HG03095 (cell line): Measurements from ENCODE around the gene FAM53B.

ENCODE experiments used
- ATAC-seq: cut with Tn5 transposase; IDR thresholded peaks from one replicate; pipeline ENCODE4 v1.9.1; 2021; ENCODE audit warnings: moderate library complexity; ENCODE audit not compliant: unreplicated experiment

FAM53B gene

GRCh38 chr10:124602646-124603365 is 141.4 kb downstream of the FAM53B start:
- ATAC-seq: no peak

GRCh38 chr10:124602121-124602561 is 142.0 kb downstream of the FAM53B start:
- ATAC-seq: no peak

- ATAC-seq: no peak
Measured at GRCh38 chr10:124601431-124602120, 142.6 kb downstream of the FAM53B start.

- no peak for ATAC-seq
Measured at GRCh38 chr10:124601016-124601415, 143.2 kb downstream of the FAM53B start.

GRCh38 chr10:124600051-124600880 is 143.9 kb downstream of the FAM53B start:
- no peak for ATAC-seq

GRCh38 chr10:124599588-124600050 is 144.6 kb downstream of the FAM53B start:
- no peak for ATAC-seq

- no peak for ATAC-seq
Measured at GRCh38 chr10:124598773-124599587, 145.2 kb downstream of the FAM53B start.

GRCh38 chr10:124598196-124598595 is 146.0 kb downstream of the FAM53B start:
- ATAC-seq: no peak

- no peak for ATAC-seq
Measured at GRCh38 chr10:124597846-124598165, 146.4 kb downstream of the FAM53B start.

GRCh38 chr10:124596962-124597845 is 147.0 kb downstream of the FAM53B start:
- no peak for ATAC-seq

- no peak for ATAC-seq
Measured at GRCh38 chr10:124596116-124596785, 147.9 kb downstream of the FAM53B start.

GRCh38 chr10:124595143-124595883 is 148.9 kb downstream of the FAM53B start:
- no peak for ATAC-seq

- no peak for ATAC-seq
Measured at GRCh38 chr10:124594240-124594639, 149.9 kb downstream of the FAM53B start.

GRCh38 chr10:124593431-124593985 is 150.7 kb downstream of the FAM53B start:
- no peak for ATAC-seq

- no peak for ATAC-seq
Measured at GRCh38 chr10:124592736-124593430, 151.3 kb downstream of the FAM53B start.

GRCh38 chr10:124592101-124592500 is 152.1 kb downstream of the FAM53B start:
- ATAC-seq: no peak

GRCh38 chr10:124591123-124591495 is 153.1 kb downstream of the FAM53B start:
- no peak for ATAC-seq
